Activated CD4-positive, alpha-beta T cell treated with anti-CD3 and anti-CD28 coated beads for 4 hours (primary cell): ENCODE measurements around the gene ZGRF1.
A peak's percentile ranks its signal among the peaks of the same experiment; 100 is the strongest.
"Not testable (repeated sequence)": the region's sequence is repeated elsewhere in the genome, so short reads cannot be mapped to it uniquely, and the experiment has no call there.

Experiments
- DNase-seq, 2 donors: peaks; one replicate each; pipeline ENCODE4 v3.0.0-alpha.2; 2020

The ZGRF1 gene, protein sequence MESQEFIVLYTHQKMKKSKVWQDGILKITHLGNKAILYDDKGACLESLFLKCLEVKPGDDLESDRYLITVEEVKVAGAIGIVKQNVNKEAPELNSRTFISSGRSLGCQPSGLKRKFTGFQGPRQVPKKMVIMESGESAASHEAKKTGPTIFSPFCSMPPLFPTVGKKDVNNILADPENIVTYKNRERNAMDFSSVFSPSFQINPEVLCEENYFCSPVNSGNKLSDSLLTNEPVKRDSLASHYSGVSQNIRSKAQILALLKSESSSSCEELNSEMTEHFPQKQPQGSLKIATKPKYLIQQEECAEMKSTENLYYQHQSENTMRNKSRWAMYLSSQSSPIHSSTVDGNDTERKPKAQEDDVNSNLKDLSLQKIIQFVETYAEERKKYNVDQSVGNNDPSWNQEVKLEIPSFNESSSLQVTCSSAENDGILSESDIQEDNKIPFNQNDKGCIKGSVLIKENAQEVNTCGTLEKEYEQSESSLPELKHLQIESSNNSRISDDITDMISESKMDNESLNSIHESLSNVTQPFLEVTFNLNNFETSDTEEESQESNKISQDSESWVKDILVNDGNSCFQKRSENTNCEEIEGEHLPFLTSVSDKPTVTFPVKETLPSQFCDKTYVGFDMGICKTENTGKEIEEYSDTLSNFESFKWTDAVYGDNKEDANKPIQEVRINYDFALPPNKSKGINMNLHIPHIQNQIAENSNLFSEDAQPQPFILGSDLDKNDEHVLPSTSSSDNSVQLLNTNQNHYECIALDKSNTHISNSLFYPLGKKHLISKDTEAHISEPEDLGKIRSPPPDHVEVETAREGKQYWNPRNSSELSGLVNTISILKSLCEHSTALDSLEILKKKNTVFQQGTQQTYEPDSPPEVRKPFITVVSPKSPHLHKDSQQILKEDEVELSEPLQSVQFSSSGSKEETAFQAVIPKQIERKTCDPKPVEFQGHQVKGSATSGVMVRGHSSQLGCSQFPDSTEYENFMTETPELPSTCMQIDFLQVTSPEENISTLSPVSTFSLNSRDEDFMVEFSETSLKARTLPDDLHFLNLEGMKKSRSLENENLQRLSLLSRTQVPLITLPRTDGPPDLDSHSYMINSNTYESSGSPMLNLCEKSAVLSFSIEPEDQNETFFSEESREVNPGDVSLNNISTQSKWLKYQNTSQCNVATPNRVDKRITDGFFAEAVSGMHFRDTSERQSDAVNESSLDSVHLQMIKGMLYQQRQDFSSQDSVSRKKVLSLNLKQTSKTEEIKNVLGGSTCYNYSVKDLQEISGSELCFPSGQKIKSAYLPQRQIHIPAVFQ (N-terminal part only)

DNA sequence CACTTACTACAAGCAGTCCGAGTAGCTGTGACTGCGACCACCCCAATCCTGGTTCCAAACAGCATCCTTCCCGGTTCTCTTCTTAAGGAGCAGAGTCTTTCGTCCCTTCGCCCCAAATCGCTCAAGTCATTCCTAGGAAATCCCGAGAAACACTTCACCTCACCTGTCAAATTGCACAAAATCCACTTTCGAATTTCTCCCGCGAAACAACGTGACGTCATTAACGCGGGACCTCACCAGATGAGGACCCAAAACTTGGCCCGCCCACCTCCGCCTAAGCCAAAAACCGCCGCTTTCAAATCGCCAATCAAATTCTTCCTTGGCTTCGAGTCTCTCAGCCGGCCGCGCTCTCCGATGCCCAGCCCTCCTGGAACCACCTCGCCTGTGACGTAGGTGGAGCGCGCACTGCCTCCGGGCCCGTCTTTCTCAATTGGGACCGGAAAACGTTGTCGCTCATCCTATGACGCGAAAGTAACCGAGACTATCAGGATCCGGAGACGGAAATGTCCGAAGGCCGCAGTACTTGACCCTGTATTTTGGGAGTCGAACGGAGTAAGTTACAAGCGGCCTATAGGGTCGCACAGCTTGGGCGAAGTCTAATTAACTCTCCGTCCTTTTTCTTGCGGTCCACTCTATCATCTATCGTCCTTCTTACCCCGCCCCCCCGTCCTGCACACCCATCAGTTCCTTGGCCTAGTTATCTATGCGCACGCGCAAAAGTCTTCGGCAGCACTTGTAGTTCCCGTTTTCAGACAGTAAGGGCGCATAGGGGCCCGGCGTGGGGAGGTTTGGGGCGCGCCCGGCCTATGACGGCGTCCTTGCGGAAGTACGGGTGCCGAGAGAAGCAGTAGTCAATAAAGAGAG lies at the start of gene ZGRF1, which contains the start of gene LARP7:
ZGRF1 (minus strand) TSS at position 222 of the 864 bp plus-strand sequence. CDS start 3,733 bp downstream, outside the sequence.
LARP7 (plus strand) TSS at position 456 of the 864 bp plus-strand sequence. CDS start 7,527 bp downstream, outside the sequence.
- peak; percentile 97 to 98 for DNase-seq

DNA sequence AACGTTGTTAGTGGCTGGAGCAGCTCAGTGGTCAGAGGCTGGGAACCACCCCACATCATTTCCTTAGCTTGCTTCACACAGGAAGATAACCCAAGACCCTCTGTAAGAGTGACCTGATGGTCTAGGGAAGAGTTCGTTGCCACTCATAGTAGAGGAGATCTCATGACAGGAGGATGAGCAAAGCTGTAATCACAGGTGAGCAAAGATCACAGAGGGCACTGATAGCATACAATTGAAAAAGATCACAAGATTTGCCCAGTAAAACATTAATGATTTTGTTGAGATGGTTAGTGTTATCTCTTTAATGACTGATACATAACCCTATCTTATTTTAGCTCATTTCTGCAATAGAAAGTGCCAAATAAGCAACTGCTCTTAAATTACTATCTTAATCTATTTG lies 44.3 kb upstream of the ZGRF1 start:
- no peak for DNase-seq

DNA sequence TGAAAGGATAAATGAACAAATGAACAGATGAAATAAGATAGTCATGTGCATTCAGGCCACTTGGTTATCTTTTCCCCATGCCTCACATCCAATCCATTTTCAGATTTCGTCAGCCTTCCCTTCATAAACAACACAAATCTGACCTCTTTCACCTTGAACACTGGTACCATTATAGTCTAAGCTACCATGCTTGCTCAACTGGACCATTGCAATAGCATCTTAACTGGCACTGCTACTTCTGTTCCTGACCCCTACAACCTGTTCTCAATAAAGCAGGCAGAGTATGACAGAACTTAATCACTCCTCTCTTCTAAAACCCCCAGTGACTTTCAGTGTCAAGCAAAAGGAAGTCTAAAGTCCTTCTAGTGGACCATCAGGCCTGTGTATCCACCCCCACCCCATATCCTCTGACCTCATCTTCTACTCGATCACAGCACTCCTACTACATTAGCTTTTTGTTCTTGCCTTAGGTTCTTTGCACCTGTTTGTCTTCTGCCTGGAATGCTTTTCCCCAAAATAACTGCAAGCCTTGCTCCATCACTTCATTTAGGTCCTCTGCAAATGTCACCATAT lies 40.9 kb upstream of the ZGRF1 start:
- no peak for DNase-seq

DNA sequence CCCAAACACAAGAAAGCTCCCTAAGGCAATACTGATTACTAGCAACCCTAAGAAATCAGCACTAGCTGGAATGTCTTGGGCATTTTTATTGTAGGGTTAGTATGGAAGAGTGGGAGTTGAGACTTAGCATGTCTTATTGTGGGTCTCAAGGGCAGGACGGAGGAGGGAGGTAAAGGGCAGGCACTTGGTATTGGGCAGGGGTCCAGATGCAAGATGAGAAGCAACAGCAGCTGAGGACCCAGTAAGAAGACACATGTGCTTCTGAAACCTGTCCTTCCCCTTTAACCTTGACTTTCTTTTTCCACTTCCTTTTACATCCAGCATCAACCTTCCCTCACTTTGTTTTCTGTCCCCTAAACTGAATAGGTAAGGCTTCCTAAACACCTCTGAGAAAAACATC lies 37.7 kb upstream of the ZGRF1 start:
- no peak for DNase-seq

DNA sequence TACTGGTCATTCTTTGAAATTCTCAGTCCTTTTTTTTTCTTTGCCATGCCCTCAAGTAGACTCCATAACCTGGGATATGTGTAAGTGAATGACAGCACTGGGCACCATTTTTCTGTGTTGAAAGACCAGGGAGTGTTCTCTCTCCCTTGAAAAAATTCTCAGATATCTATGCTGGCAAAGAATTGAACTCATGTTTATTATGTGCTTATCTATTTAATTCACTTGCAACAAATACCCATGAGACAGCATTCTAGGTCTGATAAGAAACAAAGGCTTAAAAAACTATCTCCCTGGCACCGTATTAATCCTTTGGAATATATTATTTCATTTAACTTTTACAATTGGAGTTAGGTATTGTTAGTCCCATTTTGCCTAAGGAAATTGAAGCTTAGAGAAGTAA lies 37.0 kb upstream of the ZGRF1 start:
- DNase-seq: no peak

DNA sequence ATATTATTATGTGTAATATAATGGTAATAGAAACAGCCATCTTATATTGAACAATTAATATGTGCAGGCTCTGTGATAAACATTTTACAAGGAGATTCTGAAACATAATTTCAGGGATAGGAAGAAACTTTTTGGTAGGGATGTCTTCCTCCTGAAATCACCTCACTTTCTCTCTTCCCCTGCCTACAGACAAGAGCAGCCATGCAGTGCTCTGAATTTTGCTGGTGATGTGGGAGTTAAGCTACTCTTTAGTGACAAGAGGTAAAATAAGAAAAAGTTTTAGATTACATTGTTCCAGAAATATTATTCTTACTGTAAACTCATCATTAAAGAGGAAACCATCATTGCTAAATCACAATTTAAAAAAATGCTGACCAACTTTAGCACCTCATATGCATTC lies 36.4 kb upstream of the ZGRF1 start:
- no peak for DNase-seq

DNA sequence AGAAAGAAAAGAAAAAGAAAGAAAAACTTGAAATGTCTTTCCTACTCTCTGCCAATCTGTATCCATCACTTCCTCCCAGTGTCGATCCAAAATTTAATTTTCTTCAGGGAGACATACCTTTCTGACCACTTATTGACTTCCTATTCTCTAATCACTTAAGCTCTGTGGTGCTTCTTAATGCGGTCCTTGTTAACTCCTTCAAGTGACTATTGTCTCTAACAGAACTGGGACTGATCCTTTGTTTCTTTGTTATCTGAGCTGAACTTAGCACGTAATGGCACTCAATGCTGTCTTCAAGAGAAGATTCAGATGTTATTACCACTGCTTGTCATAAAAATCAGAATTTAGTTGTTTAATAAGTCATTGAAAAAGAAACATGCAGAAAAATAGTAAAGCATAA lies 31.4 kb upstream of the ZGRF1 start:
- no peak for DNase-seq

DNA sequence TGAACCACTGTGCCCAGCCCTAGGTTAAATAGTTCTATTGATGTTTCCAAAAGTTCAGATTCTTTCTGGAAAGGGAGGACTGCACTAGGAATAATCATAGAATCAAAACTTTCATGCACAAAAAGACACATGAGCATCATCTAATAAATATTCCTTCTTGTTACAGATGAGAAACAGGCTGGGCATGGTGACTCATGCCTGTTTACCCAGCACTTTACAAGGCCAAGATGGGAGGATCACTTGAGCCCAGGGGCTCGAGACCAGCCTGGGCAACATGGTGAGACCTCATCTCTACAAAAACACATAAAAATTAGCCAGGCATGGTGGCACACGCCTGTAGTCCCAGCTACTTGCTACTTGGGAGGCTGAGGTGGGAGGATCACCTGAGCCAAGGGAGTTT lies 27.9 kb upstream of the ZGRF1 start:
- DNase-seq: no peak

DNA sequence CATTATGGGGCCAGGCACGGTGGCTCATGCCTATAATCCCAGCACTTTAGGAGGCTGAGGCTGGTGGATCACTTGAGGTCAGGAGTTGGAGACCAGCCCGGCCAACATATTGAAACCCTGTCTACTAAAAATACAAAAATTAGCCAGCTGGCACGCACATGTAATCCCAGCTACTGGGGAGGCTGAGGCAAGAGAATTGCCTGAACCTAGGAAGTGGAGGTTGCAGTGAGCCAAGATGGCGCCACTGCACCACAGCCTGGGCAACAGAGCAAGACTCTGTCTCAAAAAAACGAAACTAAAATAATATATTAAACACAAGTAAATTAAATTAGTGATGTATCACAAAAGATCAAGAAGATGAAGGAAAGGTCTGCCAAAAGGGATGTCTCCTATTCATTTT lies 19.4 kb upstream of the ZGRF1 start:
- DNase-seq: not testable (repeated sequence)

DNA sequence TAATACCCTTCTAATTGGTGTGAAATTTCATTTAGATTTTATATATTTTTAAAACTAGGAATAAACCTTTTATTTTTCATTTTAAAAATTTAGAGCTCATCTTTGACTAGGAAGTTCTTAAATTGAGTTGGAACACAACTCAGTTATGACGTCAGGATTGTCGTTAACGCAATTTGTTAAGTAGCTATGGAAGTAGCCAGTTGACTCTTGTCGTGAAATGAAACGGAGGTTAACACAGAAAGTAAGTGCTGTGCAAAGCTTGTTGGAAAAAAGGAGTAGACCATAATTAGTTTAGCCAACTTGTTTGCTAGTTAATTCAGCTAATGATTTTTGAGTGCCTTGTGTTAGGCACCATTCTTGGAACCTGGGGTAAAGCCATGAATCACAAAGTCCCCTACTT lies 18.6 kb upstream of the ZGRF1 start:
- DNase-seq: no peak

DNA sequence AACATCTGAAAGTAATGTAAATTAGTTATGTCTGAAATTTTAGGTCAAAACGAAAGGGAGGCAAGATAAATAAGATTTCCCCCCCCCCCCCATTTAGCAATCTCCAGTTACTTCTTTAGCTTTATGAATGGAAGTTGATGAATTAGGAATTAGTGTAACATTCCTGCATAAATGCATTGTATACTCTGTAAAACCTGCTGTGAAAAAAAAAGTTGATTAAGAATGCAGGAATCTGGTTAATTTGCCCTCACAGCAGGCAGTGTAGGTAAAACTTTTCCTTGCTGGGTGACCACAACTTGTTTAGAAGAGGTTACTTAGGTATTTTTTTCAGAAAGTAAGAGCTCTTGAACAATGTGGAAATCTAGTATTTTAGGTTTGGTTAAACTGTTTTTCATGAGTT lies 15.5 kb upstream of the ZGRF1 start:
- no peak for DNase-seq

DNA sequence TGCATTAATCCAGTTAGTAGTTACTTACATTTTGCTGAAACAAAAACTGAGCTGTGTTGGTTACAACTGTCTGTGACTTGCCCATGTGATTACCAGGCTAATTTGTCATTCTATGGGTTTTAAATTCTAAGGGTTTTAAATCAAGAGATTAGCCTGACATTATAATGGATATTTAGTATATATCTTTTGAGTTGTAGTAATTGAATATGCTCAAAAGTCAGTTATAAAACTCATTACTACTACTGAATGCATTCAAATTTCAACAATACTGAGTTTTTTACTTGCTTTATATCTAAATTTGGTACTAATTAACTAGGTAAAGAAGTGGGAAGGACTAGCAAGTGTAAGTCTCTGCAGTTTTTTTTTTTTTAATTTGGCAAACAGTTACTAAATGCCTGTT lies 14.9 kb upstream of the ZGRF1 start:
- no peak for DNase-seq

DNA sequence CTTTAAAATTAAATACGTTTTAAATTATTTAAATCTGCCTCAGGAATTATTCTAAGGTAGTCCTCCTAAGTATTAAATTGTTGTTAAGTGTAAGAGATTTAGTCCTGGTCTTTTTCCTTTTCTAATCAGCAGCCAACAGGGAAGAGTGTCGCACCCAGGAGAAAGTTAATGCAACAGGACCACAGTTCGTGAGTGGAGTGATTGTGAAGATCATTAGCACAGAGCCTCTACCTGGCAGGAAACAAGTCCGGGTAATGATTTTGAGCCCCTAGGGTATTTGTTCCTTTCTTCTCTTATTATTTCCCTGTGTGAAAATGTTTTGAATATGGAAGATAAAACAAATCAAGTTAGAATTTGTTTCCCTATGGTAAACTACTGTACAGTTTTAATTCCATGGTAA lies 13.6 kb upstream of the ZGRF1 start:
- DNase-seq: no peak

DNA sequence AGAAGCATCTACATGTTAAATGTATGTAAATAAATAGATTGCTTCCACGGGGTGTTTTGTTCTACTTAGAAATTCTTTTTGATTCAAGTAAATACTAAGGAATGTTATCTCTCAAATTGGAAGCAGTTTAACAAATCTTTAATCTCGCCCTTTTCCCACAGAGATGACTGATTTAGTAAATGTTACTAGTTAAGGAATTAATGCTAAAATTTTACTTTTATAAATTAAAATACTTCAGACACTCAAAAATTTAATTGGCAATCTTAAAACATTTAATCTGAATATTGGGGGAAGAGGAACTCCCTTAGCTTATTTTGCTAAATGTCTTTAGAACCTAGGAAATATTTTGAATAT lies 12.3 kb upstream of the ZGRF1 start:
- DNase-seq: no peak

DNA sequence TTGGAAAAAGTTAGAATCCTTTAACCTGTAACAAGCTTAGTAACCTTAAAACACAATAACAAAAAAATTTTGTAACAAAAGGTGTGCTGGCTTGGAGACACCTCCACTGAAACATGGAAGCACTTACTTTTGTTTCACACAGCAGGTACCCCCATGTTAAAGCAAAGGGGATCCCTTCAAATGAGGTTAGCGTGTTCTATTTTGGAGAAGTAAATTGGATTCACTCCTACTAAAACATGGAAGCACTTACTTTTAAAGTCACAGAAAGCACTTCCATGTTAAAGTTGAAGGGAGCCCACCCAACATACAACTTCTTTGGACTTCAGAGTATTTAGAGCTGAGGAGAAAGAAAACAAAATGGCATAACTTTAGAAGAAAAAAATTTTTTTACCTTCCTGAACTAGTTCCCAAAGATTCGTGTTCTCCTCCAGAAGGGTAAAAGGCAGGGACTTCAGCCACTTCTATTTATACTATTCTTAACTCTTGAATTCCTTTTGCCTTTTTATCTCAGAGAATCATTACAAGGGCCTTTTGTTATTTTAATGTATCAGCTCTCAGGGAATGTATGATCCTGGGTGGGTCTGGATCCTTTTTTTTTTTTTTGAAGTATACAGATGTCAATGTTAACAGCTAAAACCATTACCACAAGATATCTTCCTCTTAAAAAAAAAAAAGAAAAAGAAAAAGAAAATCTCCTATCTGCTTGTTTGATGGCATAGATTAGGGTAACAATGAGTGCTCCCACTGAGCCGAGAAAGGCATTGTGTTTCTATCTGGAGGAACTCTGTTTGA lies 11.8 kb upstream of the ZGRF1 start:
- DNase-seq: no peak

DNA sequence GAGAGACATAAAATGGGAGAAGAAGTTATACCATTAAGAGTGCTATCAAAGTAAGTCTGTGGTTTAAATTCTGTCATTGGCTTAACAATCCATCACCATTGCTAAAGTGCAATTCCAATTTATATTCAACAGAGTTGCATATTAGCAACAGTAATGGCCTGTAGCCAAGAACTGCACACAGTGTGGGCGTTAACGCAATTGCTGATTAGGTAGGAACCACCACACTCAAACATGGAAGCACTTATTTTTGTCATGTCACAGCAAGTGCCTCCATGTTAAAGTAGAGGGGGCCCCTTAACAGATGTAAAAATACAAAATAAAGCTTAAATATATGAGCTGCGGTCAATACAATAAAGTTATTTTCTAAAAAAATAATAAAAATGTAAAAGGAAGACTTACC lies 11.1 kb upstream of the ZGRF1 start:
- DNase-seq: no peak

DNA sequence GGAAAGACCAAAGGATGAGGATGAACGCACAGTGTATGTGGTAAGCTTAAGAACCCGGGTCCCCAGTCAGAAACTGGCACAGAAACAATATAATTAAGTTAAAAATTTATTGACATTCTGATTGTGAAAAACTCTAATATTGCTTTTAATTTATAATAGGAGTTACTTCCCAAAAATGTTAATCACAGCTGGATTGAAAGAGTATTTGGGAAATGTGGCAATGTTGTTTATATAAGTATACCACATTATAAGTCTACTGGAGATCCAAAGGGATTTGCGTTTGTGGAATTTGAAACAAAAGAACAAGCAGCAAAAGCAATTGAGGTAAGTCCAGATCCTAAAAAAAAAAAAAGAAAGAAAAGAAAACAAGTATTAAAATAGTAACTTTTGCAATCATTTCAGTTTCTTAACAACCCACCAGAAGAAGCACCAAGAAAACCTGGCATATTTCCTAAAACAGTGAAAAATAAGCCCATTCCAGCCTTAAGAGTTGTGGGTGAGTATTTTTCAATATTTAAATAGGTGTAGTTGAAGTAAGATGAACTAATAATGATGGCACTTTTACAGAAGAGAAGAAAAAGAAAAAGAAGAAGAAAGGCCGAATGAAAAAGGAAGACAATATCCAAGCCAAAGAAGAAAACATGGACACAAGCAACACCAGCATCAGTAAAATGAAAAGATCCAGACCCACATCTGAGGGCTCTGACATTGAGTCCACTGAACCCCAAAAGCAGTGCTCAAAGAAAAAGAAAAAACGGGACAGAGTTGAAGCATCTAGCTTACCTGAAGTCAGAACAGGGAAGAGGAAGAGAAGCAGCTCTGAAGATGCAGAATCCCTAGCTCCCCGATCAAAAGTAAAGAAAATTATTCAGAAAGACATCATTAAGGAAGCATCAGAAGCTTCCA lies 10.2 kb upstream of the ZGRF1 start:
- DNase-seq: no peak

DNA sequence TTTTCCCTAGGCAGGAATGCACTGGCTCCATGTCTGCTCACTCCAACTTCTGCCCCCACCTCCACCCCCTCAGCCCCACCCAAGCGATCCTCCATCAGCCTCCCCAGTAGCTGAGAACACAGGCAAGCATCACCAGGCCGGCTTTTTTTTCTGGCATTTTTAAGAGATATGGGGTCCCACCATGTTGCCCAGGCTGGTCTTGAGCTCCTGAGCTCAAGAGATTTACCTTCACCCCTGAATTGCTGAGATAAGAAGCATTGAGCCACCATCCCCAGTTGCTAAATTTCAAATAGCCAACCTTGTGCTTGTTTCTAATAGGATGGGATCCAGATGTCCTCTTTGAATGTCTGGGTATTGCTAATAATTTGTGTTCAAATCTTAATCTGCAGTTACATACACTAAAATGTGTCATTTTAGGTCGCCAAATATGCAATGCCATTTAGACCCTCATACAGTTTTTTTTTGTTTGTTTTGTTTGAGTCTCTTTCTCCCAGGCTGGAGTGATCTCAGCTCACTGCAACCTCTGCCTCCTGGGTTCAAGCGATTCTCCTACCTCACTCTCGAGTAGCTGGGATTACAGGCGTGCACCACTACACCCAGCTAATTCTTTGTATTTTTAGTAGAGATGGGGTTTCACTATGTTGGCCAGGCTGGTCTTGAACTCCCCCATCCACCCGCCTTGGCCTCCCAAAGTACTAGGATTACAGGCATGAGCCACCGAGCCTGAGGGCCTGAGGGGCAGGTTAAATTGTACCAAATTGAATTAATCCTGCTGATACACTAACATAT lies 9.0 kb upstream of the ZGRF1 start:
- DNase-seq: no peak
